Endometrial microvascular endothelial cells (primary cell): ENCODE measurements around the gene HIP1R. TPM values are rescaled to one million over a fixed set of nuclear protein-coding genes. Genes with fewer than 3 reads are reported as not detected.

Experiments used
- in situ Hi-C: cut with HindIII; loops from 2 replicates; pipeline ENCODE4 v1.10.0; 2017; ENCODE audit warnings: low sequenced_read_pairs, low pct_unique_long_range_greater_than_20kb; ENCODE audit errors: inconsistent ontology term
- total RNA-seq: library from RNA; depleted of rRNA; stranded (reverse); fragments of >200 nt; gene quantifications from one replicate; pipeline ENCODE4 v1.2.3, GENCODE V29; 2015; ENCODE audit errors: inconsistent ontology term

HIP1R gene
- total RNA-seq, 1 donor from 2014 or later, result 81.0 TPM

GRCh38 chr12:122827258-122827657, 8.0 kb upstream of the HIP1R start:
- in situ Hi-C loops, result no loop called here

- in situ Hi-C loops, result no loop called here
These were observed 4.6 kb upstream of the HIP1R start for GRCh38 chr12:122830517-122831214.

- in situ Hi-C loops, result no loop called here
These were observed 945 bp upstream of the HIP1R start for GRCh38 chr12:122834104-122834920.

GRCh38 chr12:122835750-122836026, 431 bp downstream of the HIP1R start:
- in situ Hi-C loops, result no loop called here

GRCh38 chr12:122836027-122836921, 1.0 kb downstream of the HIP1R start:
- in situ Hi-C loops, result no loop called here

- in situ Hi-C loops, result no loop called here
These were observed 2.3 kb downstream of the HIP1R start for GRCh38 chr12:122837306-122838265.

GRCh38 chr12:122838841-122839240, 3.6 kb downstream of the HIP1R start:
- in situ Hi-C loops, result no loop called here

GRCh38 chr12:122839907-122840554, 4.8 kb downstream of the HIP1R start:
- in situ Hi-C loops, result no loop called here

GRCh38 chr12:122840580-122841513, 5.6 kb downstream of the HIP1R start:
- in situ Hi-C loops, result no loop called here

- in situ Hi-C loops, result no loop called here
These were observed 6.5 kb downstream of the HIP1R start for GRCh38 chr12:122841544-122842321.

GRCh38 chr12:122842505-122843405, 7.5 kb downstream of the HIP1R start:
- in situ Hi-C loops, result no loop called here

GRCh38 chr12:122843455-122843854, 8.2 kb downstream of the HIP1R start:
- in situ Hi-C loops, result no loop called here

- in situ Hi-C loops, result no loop called here
These were observed 9.2 kb downstream of the HIP1R start for GRCh38 chr12:122844366-122844971.

GRCh38 chr12:122845041-122845864, 10.0 kb downstream of the HIP1R start:
- in situ Hi-C loops, result no loop called here
